Measurements from ENCODE around the gene UBE2R2. TPM values are rescaled to one million over a fixed set of nuclear protein-coding genes. Genes with fewer than 3 reads are reported as not detected.

UBE2R2 gene
- total RNA-seq, 2 experiments from 2014 or later: 22.7 to 24.5 TPM

DNA sequence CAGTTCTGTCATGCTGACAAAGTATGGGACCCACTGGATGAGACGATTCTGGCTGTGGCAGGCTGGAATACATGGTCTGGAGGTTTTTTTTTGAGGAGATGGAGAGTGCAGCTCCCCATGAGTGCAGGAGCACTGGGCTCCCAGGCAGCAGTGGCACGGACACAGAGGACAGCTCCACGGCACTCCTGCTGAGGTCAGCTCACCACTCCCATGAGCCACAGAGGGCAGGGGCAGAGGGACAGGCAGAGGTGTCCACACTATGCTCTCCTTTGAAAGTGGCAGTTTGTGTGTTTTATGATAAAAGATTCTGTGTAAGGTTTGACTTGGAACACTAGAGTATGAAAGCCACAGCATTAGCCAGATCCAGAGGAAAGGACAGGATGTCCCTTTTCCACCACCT is 114.4 kb downstream of the UBE2R2 start:
- ATAC-seq (ENCODE audit: poor library complexity) (no peak), DNase-seq (no peak)
- Mint-ChIP-seq H3K4me1 (ENCODE audit: low read depth) (no peaks in the 10 kb centered on the region), H3K27ac (no peak overlapping the region), H3K9me3 (no peaks in the 10 kb centered on the region), H3K4me3 (no peak overlapping the region), H3K27me3 (no peaks in the 10 kb centered on the region), H3K36me3 (ENCODE audit: low read depth) (peaks cover 92% of the 10 kb centered on the region)
- Histone ChIP-seq H3K9me3 (ENCODE audit: control insufficient read depth in 1 of 2, insufficient read depth in 1 of 2, low read length in 2 of 2) (no peaks in the 10 kb centered on the region), H3K4me1 (ENCODE audit: insufficient read depth, low read length) (no peaks in the 10 kb centered on the region), H3K36me3 (ENCODE audit: insufficient read depth, low read length) (peaks cover 84% of the 10 kb centered on the region), H3K4me3 (ENCODE audit: low read length) (no peak overlapping the region), H3K27me3 (ENCODE audit: control insufficient read depth in 1 of 2, insufficient read depth in 2 of 2, low read length in 2 of 2) (no peaks in the 10 kb centered on the region), H3K27ac (ENCODE audit: low read depth in 1 of 2, low read length in 2 of 2) (no peak overlapping the region)
- intact Hi-C loops (cut with DNase I, micrococcal nuclease): no loop called here
- ChIA-PET POLR2A (no interaction called here), CTCF (no interaction called here)
- TF ChIP-seq, protein P1, sequence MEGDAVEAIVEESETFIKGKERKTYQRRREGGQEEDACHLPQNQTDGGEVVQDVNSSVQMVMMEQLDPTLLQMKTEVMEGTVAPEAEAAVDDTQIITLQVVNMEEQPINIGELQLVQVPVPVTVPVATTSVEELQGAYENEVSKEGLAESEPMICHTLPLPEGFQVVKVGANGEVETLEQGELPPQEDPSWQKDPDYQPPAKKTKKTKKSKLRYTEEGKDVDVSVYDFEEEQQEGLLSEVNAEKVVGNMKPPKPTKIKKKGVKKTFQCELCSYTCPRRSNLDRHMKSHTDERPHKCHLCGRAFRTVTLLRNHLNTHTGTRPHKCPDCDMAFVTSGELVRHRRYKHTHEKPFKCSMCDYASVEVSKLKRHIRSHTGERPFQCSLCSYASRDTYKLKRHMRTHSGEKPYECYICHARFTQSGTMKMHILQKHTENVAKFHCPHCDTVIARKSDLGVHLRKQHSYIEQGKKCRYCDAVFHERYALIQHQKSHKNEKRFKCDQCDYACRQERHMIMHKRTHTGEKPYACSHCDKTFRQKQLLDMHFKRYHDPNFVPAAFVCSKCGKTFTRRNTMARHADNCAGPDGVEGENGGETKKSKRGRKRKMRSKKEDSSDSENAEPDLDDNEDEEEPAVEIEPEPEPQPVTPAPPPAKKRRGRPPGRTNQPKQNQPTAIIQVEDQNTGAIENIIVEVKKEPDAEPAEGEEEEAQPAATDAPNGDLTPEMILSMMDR (IDR thresholded peaks at IDR 0.05): no peak

DNA sequence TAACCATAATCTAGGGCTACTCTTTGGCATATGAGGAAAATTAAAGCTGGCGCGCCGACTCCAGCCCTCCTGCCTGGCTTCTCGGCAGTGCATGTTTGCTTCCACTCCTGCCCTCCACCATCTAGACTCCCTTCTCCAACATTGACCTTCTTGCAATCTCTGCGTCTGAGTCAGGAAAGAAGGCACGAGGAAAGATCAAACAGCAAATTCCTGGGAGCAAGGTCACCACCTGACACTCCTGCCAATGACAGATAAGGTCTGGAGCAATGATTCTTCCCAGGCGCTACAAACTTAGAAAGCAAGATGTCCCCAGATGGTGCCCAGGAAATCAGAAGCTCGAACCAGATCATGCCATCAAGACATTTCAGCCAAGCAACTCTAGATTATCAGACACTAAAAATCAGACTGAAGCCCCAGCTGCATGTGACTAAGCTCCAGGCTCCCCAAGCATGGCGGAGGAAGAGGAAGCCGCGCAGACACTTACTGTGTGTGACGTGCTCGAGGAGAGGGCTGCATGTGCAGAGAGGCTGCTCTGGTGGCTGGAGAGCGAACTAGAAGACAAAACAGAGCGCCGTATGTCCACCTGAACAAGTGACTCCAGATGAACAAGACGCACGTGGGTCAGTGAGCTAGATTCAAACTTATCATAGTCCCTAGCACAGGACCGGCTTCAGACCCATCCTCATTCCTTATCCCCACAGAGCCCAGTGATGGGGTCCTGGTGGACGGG is 115.3 kb downstream of the UBE2R2 start:
- H3K4me1 ChIP-seq (ENCODE audit: insufficient read depth, low read length): no peaks in the 10 kb centered on the region
- TF ChIP-seq, protein P1 (IDR thresholded peaks at IDR 0.05): no peak
- Mint-ChIP-seq H3K27ac (no peak overlapping the region), H3K27me3 (no peaks in the 10 kb centered on the region), H3K4me3 (no peak overlapping the region), H3K36me3 (ENCODE audit: low read depth) (peaks cover 91% of the 10 kb centered on the region), H3K9me3 (no peaks in the 10 kb centered on the region), H3K4me1 (ENCODE audit: low read depth) (no peaks in the 10 kb centered on the region)
- peaks cover 81% of the 10 kb centered on the region for H3K36me3 ChIP-seq (ENCODE audit: insufficient read depth, low read length)
- H3K9me3 ChIP-seq (ENCODE audit: control insufficient read depth in 1 of 2, insufficient read depth in 1 of 2, low read length in 2 of 2): no peaks in the 10 kb centered on the region
- H3K4me3 ChIP-seq (ENCODE audit: low read length): no peak overlapping the region
- H3K27me3 ChIP-seq (ENCODE audit: control insufficient read depth in 1 of 2, insufficient read depth in 2 of 2, low read length in 2 of 2): no peaks in the 10 kb centered on the region
- no peak for DNase-seq
- ATAC-seq (ENCODE audit: poor library complexity): no peak
- ChIA-PET CTCF (no interaction called here), POLR2A (no interaction called here)
- intact Hi-C loops (cut with DNase I, micrococcal nuclease): no loop called here
- no peak overlapping the region for H3K27ac ChIP-seq (ENCODE audit: low read depth in 1 of 2, low read length in 2 of 2)

DNA sequence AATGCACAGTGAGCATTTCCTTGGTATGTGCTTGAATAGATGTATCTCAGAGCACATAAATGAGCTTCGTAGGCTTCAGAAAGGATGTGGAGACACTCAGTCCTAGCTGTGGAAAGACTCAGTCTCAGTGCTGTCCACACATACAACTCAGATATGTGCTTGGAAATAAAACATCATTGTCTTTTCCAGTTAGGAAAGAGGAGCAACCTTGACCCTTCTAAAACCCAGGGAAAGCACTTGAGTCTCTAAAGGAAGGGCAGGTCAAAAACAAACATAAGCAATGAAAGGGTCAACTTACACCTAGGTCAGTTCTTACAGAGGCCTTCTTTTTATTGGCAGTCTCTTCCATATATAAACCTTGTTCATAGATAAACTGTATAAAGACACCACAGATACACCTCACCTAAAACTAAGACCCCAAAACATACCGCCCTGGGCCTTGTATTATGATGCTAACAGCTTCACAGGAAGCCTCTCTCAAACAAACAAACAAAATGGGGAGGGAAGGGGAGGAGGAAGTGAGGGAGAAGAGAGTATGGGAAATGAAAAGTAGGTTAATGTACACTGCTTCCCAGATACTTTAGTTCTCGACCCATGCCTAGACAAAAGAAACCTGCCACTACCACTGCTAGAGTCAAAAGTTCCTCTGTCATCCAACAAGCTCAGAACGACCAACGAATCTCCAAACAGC is 117.4 kb downstream of the UBE2R2 start:
- CTCF ChIA-PET: interaction anchor here (1.4 kb wide), 1 partner anchor 10 kb away, joined by 4 read pairs; no protein-coding TSS in a partner anchor
- no peak overlapping the region for H3K4me3 ChIP-seq (ENCODE audit: low read length)
- H3K36me3 ChIP-seq (ENCODE audit: insufficient read depth, low read length): peaks cover 64% of the 10 kb centered on the region
- Mint-ChIP-seq H3K27ac (no peak overlapping the region), H3K4me3 (no peak overlapping the region), H3K36me3 (ENCODE audit: low read depth) (peaks cover 81% of the 10 kb centered on the region), H3K27me3 (no peaks in the 10 kb centered on the region), H3K4me1 (ENCODE audit: low read depth) (no peaks in the 10 kb centered on the region), H3K9me3 (no peaks in the 10 kb centered on the region)
- no peaks in the 10 kb centered on the region for H3K4me1 ChIP-seq (ENCODE audit: insufficient read depth, low read length)
- no peak for ATAC-seq (ENCODE audit: poor library complexity)
- H3K27ac ChIP-seq (ENCODE audit: low read depth in 1 of 2, low read length in 2 of 2): no peak overlapping the region
- POLR2A ChIA-PET: no interaction called here
- no peak for DNase-seq
- TF ChIP-seq, protein P1 (IDR thresholded peaks at IDR 0.05): no peak
- intact Hi-C loops (cut with DNase I, micrococcal nuclease): no loop called here
- H3K27me3 ChIP-seq (ENCODE audit: control insufficient read depth in 1 of 2, insufficient read depth in 2 of 2, low read length in 2 of 2): no peaks in the 10 kb centered on the region
- H3K9me3 ChIP-seq (ENCODE audit: control insufficient read depth in 1 of 2, insufficient read depth in 1 of 2, low read length in 2 of 2): no peaks in the 10 kb centered on the region

Measured in CD4-positive, alpha-beta T cell (primary cell).